Effector memory CD4-positive, alpha-beta T cell (primary cell): ENCODE measurements around the gene SCN4A.
"Not testable (repeated sequence)": the region's sequence is repeated elsewhere in the genome, so short reads cannot be mapped to it uniquely, and the experiment has no call there.

Experiments used
- DNase-seq, 3 donors: peaks; one replicate each; pipeline ENCODE4 v3.0.0-alpha.2; 2020
- H3K27ac ChIP-seq: 2 replicates; pipeline ENCODE4 v1.7.0; 2013; ENCODE audit warnings: mild to moderate bottlenecking, low read length, moderate library complexity; ENCODE audit not compliant: insufficient read depth, poor library complexity, severe bottlenecking
- H3K27me3 ChIP-seq: replicated peaks from 2 replicates; pipeline ENCODE4 v1.7.0; 2013; ENCODE audit warnings: mild to moderate bottlenecking, low read length; ENCODE audit not compliant: insufficient read depth, control insufficient read depth, poor library complexity, severe bottlenecking
- H3K36me3 ChIP-seq: 2 replicates; pipeline ENCODE4 v1.7.0; 2013; ENCODE audit warnings: mild to moderate bottlenecking, low read length, moderate library complexity; ENCODE audit not compliant: control insufficient read depth, insufficient read depth
- H3K4me1 ChIP-seq: 2 replicates; pipeline ENCODE4 v1.7.0; 2013; ENCODE audit warnings: low read length, mild to moderate bottlenecking; ENCODE audit not compliant: control insufficient read depth, insufficient read depth, poor library complexity, severe bottlenecking
- H3K4me3 ChIP-seq: 2 replicates; pipeline ENCODE4 v1.7.0; 2013; ENCODE audit warnings: low read length, low read depth, mild to moderate bottlenecking; ENCODE audit not compliant: insufficient read depth, poor library complexity, severe bottlenecking
- H3K9me3 ChIP-seq: 2 replicates; pipeline ENCODE4 v1.7.0; 2013; ENCODE audit warnings: mild to moderate bottlenecking, low read length, moderate library complexity; ENCODE audit not compliant: control insufficient read depth

The SCN4A gene

DNA sequence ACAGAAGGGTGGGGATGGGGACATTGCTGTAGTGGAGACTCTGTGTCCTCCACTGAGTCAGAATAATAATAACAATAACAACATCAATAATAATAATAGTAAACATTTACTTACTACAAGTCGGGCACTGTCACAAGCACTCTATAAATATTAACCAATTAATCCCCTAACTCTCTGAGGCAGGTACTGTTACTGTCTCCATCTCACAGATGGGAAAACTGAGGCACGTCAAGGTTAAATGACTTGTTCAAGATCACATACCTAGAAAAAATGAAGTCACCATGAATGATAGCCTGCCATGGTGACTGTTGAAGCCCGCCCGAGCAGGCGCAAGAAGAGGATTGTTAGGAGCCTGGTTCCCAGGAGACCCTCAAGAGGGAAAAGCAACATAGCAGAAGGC is 35.6 kb upstream of the SCN4A start:
- no peak overlapping the region for H3K4me3 ChIP-seq
- H3K9me3 ChIP-seq, result no peaks in the 10 kb centered on the region
- peaks cover 55% of the 10 kb centered on the region for H3K36me3 ChIP-seq
- H3K27me3 ChIP-seq, result no peaks in the 10 kb centered on the region
- H3K27ac ChIP-seq, result no peak overlapping the region
- peaks cover 34% of the 10 kb centered on the region for H3K4me1 ChIP-seq
- no peak for DNase-seq

DNA sequence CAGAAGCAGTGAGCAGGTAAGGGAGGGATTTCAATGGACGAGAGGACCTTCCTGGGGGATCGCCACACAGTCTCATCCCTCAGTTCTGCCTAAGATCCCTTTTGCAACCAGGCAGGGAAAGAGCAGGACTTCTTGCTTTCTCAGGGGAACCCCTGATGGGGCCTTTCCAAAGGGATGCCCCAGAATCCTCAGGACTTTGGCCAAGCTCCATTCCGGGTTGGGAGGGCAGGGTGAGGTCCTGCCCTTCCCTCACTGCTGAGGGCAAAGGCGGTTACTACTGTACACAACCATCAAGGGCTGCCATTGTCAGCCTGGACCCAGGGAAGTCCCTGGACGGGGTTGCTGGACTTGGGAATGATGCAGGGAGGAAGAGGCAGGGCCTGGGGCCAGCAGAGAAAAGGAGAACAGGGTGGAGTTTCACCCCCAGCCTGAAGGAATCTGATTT is 35.1 kb upstream of the SCN4A start:
- H3K4me1 ChIP-seq, result peaks cover 29% of the 10 kb centered on the region
- no peak overlapping the region for H3K27ac ChIP-seq
- peaks cover 60% of the 10 kb centered on the region for H3K36me3 ChIP-seq

DNA sequence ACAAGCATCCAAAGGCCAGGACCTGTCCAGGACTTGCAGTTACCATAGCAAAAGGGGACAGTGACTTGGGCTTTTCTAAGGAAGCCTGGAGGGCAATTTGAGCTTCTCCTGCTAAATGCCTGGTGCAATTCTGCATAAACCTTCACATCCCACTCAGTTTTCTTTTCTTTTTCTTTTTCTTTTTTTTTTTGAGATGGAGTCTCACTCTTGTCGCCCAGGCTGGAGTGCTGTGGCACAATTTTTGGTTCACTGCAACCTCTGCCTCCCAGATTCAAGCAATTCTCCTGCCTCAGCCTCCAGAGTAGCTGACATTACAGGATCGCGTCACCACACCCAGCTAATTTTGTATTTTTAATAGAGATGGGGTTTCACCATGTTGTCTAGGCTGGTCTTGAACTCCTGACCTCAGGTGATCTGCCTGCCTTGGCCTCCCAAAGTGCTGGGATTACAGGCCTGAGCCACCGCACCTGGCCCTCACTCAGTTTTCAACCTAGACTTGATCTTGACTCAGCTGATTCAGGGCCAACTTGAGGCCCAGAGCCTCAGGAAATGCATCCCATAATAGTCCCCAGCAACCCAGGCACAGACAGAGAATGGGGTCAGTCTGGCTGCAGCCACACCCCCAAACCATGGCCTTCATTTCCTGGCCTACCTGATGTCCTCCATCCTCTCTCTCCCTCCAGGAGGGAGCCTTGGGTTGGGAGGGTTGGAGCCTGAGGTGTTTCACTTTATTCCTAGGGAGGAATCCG is 34.5 kb upstream of the SCN4A start:
- Histone ChIP-seq H3K4me1 (peaks cover 28% of the 10 kb centered on the region), H3K27ac (peak overlapping the region; percentile 35), H3K36me3 (peaks cover 65% of the 10 kb centered on the region)
- H3K4me3 ChIP-seq, DNase-seq, H3K27me3 ChIP-seq, H3K9me3 ChIP-seq: not testable (repeated sequence)

More for the DNA sequence above, 35.1 kb upstream of the SCN4A start:
- H3K9me3 ChIP-seq, result no peaks in the 10 kb centered on the region
- no peak overlapping the region for H3K4me3 ChIP-seq
- no peaks in the 10 kb centered on the region for H3K27me3 ChIP-seq
- DNase-seq, result no peak

- H3K9me3 ChIP-seq, result no peaks in the 10 kb centered on the region
- H3K4me1 ChIP-seq, result peaks cover 25% of the 10 kb centered on the region
- DNase-seq, result no peak
- H3K36me3 ChIP-seq, result peaks cover 68% of the 10 kb centered on the region
- no peaks in the 10 kb centered on the region for H3K27me3 ChIP-seq
- H3K27ac ChIP-seq, result peak overlapping the region; percentile 35
- H3K4me3 ChIP-seq, result no peak overlapping the region
These were observed 33.8 kb upstream of the SCN4A start for GRCh38 chr17:64006361-64007088.

DNA sequence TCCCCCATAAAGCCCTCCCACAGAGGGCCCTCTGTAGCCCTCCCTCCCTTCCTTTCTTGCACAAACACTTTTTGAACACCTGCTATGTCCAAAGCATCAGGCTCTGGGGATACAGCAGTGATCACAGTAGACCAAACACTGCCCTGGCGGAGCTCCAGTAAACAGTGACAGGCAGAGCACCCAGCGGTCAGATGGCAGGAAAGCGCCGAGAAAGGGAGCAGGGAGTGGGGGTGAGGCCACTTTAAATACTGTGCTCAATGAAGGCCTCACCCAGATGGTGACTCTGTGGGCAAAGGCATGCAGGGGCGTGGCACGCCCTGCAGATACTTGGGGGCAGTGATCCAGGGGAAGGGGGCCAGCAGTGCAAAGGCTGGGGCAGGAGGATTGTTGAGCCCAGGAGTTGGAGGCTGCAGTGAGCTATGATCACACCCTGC is 33.0 kb upstream of the SCN4A start:
- Histone ChIP-seq H3K4me3 (no peak overlapping the region), H3K9me3 (no peaks in the 10 kb centered on the region), H3K4me1 (peaks cover 25% of the 10 kb centered on the region), H3K27ac (peak overlapping the region; percentile 51), H3K36me3 (peaks cover 67% of the 10 kb centered on the region), H3K27me3 (no peaks in the 10 kb centered on the region)
- DNase-seq, result no peak

GRCh38 chr17:64004903-64005733 is 32.4 kb upstream of the SCN4A start:
- no peak for DNase-seq
- Histone ChIP-seq H3K4me1 (peaks cover 22% of the 10 kb centered on the region), H3K4me3 (no peak overlapping the region), H3K27me3 (no peaks in the 10 kb centered on the region), H3K9me3 (no peaks in the 10 kb centered on the region), H3K27ac (peak overlapping the region; percentile 51), H3K36me3 (peaks cover 64% of the 10 kb centered on the region)

GRCh38 chr17:64004218-64004770 is 31.6 kb upstream of the SCN4A start:
- DNase-seq, result no peak
- Histone ChIP-seq H3K27ac (no peak overlapping the region), H3K36me3 (peaks cover 62% of the 10 kb centered on the region), H3K4me1 (peaks cover 17% of the 10 kb centered on the region), H3K9me3 (no peaks in the 10 kb centered on the region), H3K27me3 (no peaks in the 10 kb centered on the region), H3K4me3 (no peak overlapping the region)

DNA sequence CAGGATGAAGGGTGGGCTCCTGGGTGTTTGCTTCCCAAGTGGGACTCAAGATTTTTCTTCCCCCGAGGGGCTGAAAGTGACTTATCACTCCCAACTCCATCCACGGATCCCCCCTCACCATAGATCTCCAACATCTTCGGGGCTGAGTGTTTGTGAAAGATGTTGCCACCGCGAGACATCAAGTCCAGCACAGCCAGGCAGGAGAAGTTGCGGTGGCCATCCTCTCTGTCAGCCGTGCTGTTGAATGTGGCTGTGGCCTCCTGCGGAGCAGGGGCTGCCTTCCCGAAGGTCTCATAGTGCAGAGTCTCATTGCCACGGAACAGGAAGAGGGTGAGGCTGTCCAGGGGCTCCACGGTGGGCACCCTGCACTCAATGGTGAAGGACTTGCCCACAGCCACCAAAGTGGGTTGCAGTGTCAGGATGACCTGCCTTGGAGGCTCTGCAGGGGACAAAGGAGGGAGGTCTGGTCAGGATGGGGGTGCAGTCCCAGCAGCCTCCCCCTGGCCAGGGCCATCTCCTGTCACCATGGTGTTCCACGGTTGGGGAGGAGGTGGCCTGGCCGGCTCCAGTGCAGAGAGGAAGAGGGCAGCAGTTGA is 30.9 kb upstream of the SCN4A start:
- no peaks in the 10 kb centered on the region for H3K27me3 ChIP-seq
- no peak overlapping the region for H3K27ac ChIP-seq
- peaks cover 61% of the 10 kb centered on the region for H3K36me3 ChIP-seq
- no peaks in the 10 kb centered on the region for H3K9me3 ChIP-seq
- no peak for DNase-seq
- H3K4me1 ChIP-seq, result peaks cover 20% of the 10 kb centered on the region
- no peak overlapping the region for H3K4me3 ChIP-seq

DNA sequence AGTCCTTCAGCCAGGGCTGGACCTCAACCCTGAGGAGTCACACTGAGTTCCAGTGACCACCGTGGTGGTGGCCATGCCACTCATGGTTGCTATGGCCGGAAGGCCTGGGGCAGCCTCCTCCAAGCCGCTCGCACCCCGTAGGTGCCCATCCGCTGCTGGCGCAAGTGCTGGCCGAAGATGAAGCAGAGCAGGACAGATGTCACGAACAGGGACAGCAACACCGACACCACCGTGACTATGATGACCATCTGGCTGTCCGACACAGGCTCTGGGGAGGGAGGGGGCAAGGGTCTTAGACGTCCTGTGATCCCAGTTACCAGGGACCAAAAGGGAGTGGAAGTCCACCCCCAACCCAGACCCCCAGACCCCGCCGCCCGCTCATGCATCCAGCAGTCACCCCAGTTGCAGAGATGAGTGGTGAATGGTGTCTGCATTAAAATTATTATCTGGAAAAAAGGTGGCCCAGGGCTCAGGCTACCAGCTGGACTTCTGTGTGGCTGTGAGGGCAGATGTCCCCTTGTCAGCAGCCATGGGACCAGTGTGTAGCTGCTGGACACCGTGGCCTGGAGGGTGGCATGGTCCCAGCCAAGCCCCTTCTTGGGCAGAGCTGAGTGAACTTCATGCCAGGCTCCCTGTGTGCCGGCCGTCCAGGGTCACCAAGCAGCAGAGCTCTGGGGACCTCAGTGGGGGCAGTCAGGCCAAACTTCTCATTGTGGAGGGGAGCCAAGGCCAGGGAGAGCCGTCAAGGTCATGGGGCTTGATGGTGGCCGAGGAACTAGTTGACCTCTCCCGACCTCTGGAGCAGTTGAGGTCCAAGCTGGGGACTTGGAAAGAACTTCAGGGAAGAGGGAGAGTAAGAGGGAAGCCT is 30.2 kb upstream of the SCN4A start:
- Histone ChIP-seq H3K9me3 (no peaks in the 10 kb centered on the region), H3K27me3 (no peaks in the 10 kb centered on the region), H3K27ac (no peak overlapping the region), H3K4me1 (peaks cover 23% of the 10 kb centered on the region), H3K36me3 (peaks cover 58% of the 10 kb centered on the region), H3K4me3 (no peak overlapping the region)
- DNase-seq, result no peak
